OCI-LY3 (cell line): Measurements from ENCODE around the gene HINFP.

Source experiments
- H2AFZ ChIP-seq: fragments of 200-600, 300-600 bp; shearing (Covaris generic); 2 replicates; pipeline ENCODE4 v1.6.0; 2014; ENCODE audit warnings: antibody characterized with exemption, low read depth, low read length
- H3K27ac ChIP-seq: fragments of 200-600, 300-600 bp; sonication (generic); 2 replicates; pipeline ENCODE4 v1.5.1; 2014; ENCODE audit warnings: mild to moderate bottlenecking, low read length, moderate library complexity, mixed read lengths
- H3K27me3 ChIP-seq: fragments of 200-600, 300-600 bp; sonication (generic); 2 replicates; pipeline ENCODE4 v1.6.1; 2014; ENCODE audit warnings: low read depth, low read length, mixed read lengths
- H3K36me3 ChIP-seq: fragments of 200-600, 300-600 bp; sonication (generic); replicated peaks from 2 replicates; pipeline ENCODE3; 2014; ENCODE audit warnings: low read depth, low read length, mixed read lengths
- H3K4me1 ChIP-seq: fragments of 300-600, 200-600 bp; sonication (generic); 2 replicates; pipeline ENCODE4 v1.6.1; 2014; ENCODE audit warnings: low read length, mixed read lengths
- H3K4me2 ChIP-seq: fragments of 200-600, 300-600 bp; sonication (generic); 2 replicates; pipeline ENCODE4 v1.6.1; 2014; ENCODE audit warnings: low read length, mixed read lengths
- H3K4me3 ChIP-seq: fragments of 300-600, 200-600 bp; sonication (generic); 2 replicates; pipeline ENCODE4 v1.5.1; 2014; ENCODE audit warnings: antibody characterized with exemption, mild to moderate bottlenecking, low read length, moderate library complexity
- H3K79me2 ChIP-seq: fragments of 300-600, 200-600 bp; shearing (Covaris generic); 2 replicates; pipeline ENCODE4 v1.6.1; 2014; ENCODE audit warnings: mild to moderate bottlenecking, low read length, mixed read lengths
- H3K9ac ChIP-seq: fragments of 300-600, 200-600 bp; shearing (Covaris generic); 2 replicates; pipeline ENCODE4 v1.6.0; 2014; ENCODE audit warnings: mild to moderate bottlenecking, low read length, moderate library complexity
- H3K9me3 ChIP-seq: fragments of 200-600, 300-600 bp; shearing (Covaris generic); 2 replicates; pipeline ENCODE4 v1.6.1; 2014; ENCODE audit warnings: low read length, mixed read lengths; ENCODE audit not compliant: insufficient read depth
- H4K20me1 ChIP-seq: fragments of 200-600, 300-600 bp; sonication (generic); 2 replicates; pipeline ENCODE4 v1.6.1; 2016; ENCODE audit warnings: low read length, mixed read lengths; ENCODE audit not compliant: insufficient read depth
- EZH2phosphoT487 ChIP-seq: fragments of 200-600 bp; shearing (Covaris generic); IDR thresholded peaks from 2 replicates; pipeline ENCODE4 v1.6.1; 2018; ENCODE audit warnings: antibody characterized with exemption, mixed run types, low read depth
- TF ChIP-seq, protein P1 (sequence below): fragments of 200-600, 300-600 bp; sonication (generic); IDR thresholded peaks from 2 replicates; pipeline ENCODE4 v1.5.1; 2014; ENCODE audit warnings: antibody characterized with exemption, low read length, low read depth

The HINFP gene

GRCh38 chr11:119175493-119176077 lies 54.2 kb downstream of the HINFP start:
- H3K9ac ChIP-seq = no peak overlapping the region
- no peaks in the 10 kb centered on the region for H3K9me3 ChIP-seq
- H3K36me3 ChIP-seq = peaks cover 6% of the 10 kb centered on the region
- H2AFZ ChIP-seq = no peak overlapping the region
- no peaks in the 10 kb centered on the region for H3K79me2 ChIP-seq
- H3K4me2 ChIP-seq = no peak overlapping the region
- no peak for TF ChIP-seq EZH2phosphoT487
- TF ChIP-seq, protein P1, sequence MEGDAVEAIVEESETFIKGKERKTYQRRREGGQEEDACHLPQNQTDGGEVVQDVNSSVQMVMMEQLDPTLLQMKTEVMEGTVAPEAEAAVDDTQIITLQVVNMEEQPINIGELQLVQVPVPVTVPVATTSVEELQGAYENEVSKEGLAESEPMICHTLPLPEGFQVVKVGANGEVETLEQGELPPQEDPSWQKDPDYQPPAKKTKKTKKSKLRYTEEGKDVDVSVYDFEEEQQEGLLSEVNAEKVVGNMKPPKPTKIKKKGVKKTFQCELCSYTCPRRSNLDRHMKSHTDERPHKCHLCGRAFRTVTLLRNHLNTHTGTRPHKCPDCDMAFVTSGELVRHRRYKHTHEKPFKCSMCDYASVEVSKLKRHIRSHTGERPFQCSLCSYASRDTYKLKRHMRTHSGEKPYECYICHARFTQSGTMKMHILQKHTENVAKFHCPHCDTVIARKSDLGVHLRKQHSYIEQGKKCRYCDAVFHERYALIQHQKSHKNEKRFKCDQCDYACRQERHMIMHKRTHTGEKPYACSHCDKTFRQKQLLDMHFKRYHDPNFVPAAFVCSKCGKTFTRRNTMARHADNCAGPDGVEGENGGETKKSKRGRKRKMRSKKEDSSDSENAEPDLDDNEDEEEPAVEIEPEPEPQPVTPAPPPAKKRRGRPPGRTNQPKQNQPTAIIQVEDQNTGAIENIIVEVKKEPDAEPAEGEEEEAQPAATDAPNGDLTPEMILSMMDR = no peak
- no peaks in the 10 kb centered on the region for H3K27me3 ChIP-seq
- peaks cover 4% of the 10 kb centered on the region; the same call in 1 of the 2 replicates for H3K4me1 ChIP-seq
- H4K20me1 ChIP-seq = no peaks in the 10 kb centered on the region
- no peak overlapping the region for H3K27ac ChIP-seq
- H3K4me3 ChIP-seq = no peak overlapping the region

DNA sequence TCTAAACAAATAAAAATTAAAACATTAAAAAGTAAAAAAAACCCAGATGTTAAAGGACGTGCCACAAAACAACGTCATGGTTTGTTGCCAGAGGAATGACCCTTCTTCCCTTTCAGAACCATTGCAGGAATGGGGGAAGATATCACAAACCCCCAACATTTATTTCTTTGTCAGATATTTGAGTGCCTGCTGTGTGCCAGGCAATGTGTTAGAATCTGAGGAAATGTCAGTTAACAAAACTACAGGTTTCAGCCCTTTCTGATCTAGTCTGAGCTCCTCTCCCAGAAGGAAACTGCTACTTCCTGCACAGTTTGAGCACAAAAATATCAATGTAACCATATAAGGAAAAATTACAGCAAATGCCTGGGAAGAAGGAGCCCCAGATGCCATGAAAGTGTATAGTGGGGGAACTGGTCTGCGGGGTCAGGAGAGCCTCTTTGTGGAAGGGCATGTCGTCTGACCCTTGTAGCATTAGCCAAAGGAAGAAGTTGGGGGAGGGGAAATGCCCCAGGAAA lies 56.8 kb downstream of the HINFP start:
- H3K9me3 ChIP-seq = no peaks in the 10 kb centered on the region
- H2AFZ ChIP-seq = no peak overlapping the region
- H3K27me3 ChIP-seq = no peaks in the 10 kb centered on the region
- no peak overlapping the region for H3K4me3 ChIP-seq
- no peak overlapping the region for H3K9ac ChIP-seq
- no peak overlapping the region for H3K27ac ChIP-seq
- H4K20me1 ChIP-seq = no peaks in the 10 kb centered on the region
- peaks cover 4% of the 10 kb centered on the region; the same call in 1 of the 2 replicates for H3K4me1 ChIP-seq
- H3K36me3 ChIP-seq = peaks cover 15% of the 10 kb centered on the region
- H3K79me2 ChIP-seq = no peaks in the 10 kb centered on the region
- no peak overlapping the region for H3K4me2 ChIP-seq
- TF ChIP-seq, protein P1 = no peak
- TF ChIP-seq EZH2phosphoT487 = no peak

DNA sequence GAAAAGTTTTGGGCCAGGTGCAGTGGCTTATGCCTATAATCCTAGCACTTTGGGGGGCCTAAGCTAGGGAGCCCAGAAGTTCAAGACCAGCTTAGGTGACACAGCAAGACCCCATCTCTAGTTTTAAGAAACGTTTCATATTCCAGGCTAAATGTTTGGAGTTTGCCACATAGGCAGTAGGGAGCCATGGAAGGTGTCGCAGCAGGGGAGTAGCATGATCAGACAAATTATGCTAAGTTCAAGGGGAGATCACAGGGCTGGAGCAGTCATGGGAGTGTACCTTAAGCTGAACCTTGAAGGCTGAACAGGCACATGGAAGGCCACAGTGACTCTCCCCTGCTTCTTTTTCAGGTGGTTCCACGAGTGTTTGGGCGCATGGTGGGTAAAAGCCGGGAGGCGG lies 58.0 kb downstream of the HINFP start:
- TF ChIP-seq, protein P1 = no peak
- no peak for TF ChIP-seq EZH2phosphoT487
- no peak overlapping the region for H3K27ac ChIP-seq
- H3K36me3 ChIP-seq = peaks cover 23% of the 10 kb centered on the region
- no peaks in the 10 kb centered on the region for H4K20me1 ChIP-seq
- no peak overlapping the region for H3K4me2 ChIP-seq
- no peaks in the 10 kb centered on the region for H3K79me2 ChIP-seq
- no peak overlapping the region for H3K9ac ChIP-seq
- H2AFZ ChIP-seq = no peak overlapping the region
- peaks cover 4% of the 10 kb centered on the region; the same call in 1 of the 2 replicates for H3K4me1 ChIP-seq
- H3K9me3 ChIP-seq = no peaks in the 10 kb centered on the region
- H3K27me3 ChIP-seq = no peaks in the 10 kb centered on the region
- H3K4me3 ChIP-seq = no peak overlapping the region

GRCh38 chr11:119179983-119180382 lies 58.6 kb downstream of the HINFP start:
- Histone ChIP-seq H3K4me3 (no peak overlapping the region), H3K9ac (no peak overlapping the region)
- TF ChIP-seq, protein P1 = no peak
- TF ChIP-seq EZH2phosphoT487 = no peak

More at GRCh38 chr11:119179983-119180382, 58.6 kb downstream of the HINFP start:
- H3K79me2 ChIP-seq = no peaks in the 10 kb centered on the region
- H4K20me1 ChIP-seq = no peaks in the 10 kb centered on the region
- H3K36me3 ChIP-seq = peaks cover 26% of the 10 kb centered on the region
- no peaks in the 10 kb centered on the region for H3K9me3 ChIP-seq
- H3K27me3 ChIP-seq = no peaks in the 10 kb centered on the region
- no peak overlapping the region for H3K27ac ChIP-seq
- peaks cover 4% of the 10 kb centered on the region; the same call in 1 of the 2 replicates for H3K4me1 ChIP-seq
- H3K4me2 ChIP-seq = no peak overlapping the region
- no peak overlapping the region for H2AFZ ChIP-seq
